Measurements from ENCODE around the gene TMPRSS4.

TMPRSS4 gene

GRCh38 chr11:118076754-118077281 is at the start of gene TMPRSS4:
TSS of gene TMPRSS4 (plus strand) at chr11:118077078. CDS start at chr11:118077303, 225 bp downstream.
- no peak for DNase-seq (ENCODE audit: low spot score)

GRCh38 chr11:118027694-118028093 is 49.2 kb upstream of the TMPRSS4 start:
- DNase-seq (ENCODE audit: low spot score), result no peak

- no peak for DNase-seq (ENCODE audit: low spot score)
Observed at GRCh38 chr11:118028626-118029025, 48.3 kb upstream of the TMPRSS4 start.

GRCh38 chr11:118033443-118033842 is 43.4 kb upstream of the TMPRSS4 start:
- DNase-seq (ENCODE audit: low spot score), result peak; percentile 66

- DNase-seq (ENCODE audit: low spot score), result peak; percentile 25
Observed at GRCh38 chr11:118042141-118042540, 34.7 kb upstream of the TMPRSS4 start.

- DNase-seq (ENCODE audit: low spot score), result no peak
Observed at GRCh38 chr11:118042796-118043195, 34.1 kb upstream of the TMPRSS4 start.

GRCh38 chr11:118045191-118045590 is 31.7 kb upstream of the TMPRSS4 start:
- no peak for DNase-seq (ENCODE audit: low spot score)

- peak; percentile 66 for DNase-seq (ENCODE audit: low spot score)
Observed at GRCh38 chr11:118046051-118046963, 30.6 kb upstream of the TMPRSS4 start.

- peak; percentile 32 for DNase-seq (ENCODE audit: low spot score)
Observed at GRCh38 chr11:118046964-118047700, 29.7 kb upstream of the TMPRSS4 start.

- DNase-seq (ENCODE audit: low spot score), result no peak
Observed at GRCh38 chr11:118047749-118048148, 29.1 kb upstream of the TMPRSS4 start.

GRCh38 chr11:118048472-118049370 is 28.2 kb upstream of the TMPRSS4 start:
- DNase-seq (ENCODE audit: low spot score), result peak; percentile 32

GRCh38 chr11:118049771-118050170 is 27.1 kb upstream of the TMPRSS4 start:
- no peak for DNase-seq (ENCODE audit: low spot score)

- DNase-seq (ENCODE audit: low spot score), result no peak
Observed at GRCh38 chr11:118050208-118050891, 26.5 kb upstream of the TMPRSS4 start.

- no peak for DNase-seq (ENCODE audit: low spot score)
Observed at GRCh38 chr11:118051136-118051610, 25.7 kb upstream of the TMPRSS4 start.

- DNase-seq (ENCODE audit: low spot score), result peak; percentile 69
Observed at GRCh38 chr11:118051611-118052461, 25.0 kb upstream of the TMPRSS4 start.

- DNase-seq (ENCODE audit: low spot score), result no peak
Observed at GRCh38 chr11:118052581-118053206, 24.2 kb upstream of the TMPRSS4 start.

- DNase-seq (ENCODE audit: low spot score), result no peak
Observed at GRCh38 chr11:118054712-118055640, 21.9 kb upstream of the TMPRSS4 start.

- DNase-seq (ENCODE audit: low spot score), result no peak
Observed at GRCh38 chr11:118055966-118056365, 20.9 kb upstream of the TMPRSS4 start.

Measured in activated CD4-positive, alpha-beta T cell treated with anti-CD3 and anti-CD28 coated beads, Interleukin-2, Interleukin-4, amounts not matched to agents 100 ng/mL and 50 ng/mL, durations not matched to agents 16 hours and 8 hours (primary cell).